OCI-LY7 (cell line): ENCODE results near the gene GYG1.

ENCODE experiments used
- CTCF ChIP-seq: fragments of 200-600 bp; sonication (generic); conservative IDR thresholded peaks from 2 replicates; pipeline ENCODE4 v1.5.1; 2014; ENCODE audit warnings: mild to moderate bottlenecking, antibody characterized with exemption, low read length, moderate library complexity, mixed read lengths
- EZH2phosphoT487 ChIP-seq: fragments of 200-600 bp; sonication (generic); IDR thresholded peaks from 2 replicates; pipeline ENCODE4 v1.6.1; 2018; ENCODE audit warnings: low read depth, borderline replicate concordance, mild to moderate bottlenecking, mixed run types, antibody characterized with exemption, low read length, moderate library complexity, mixed read lengths

GRCh38 chr3:148958696-148959095 is 32.6 kb upstream of the GYG1 start:
- TF ChIP-seq CTCF (no peak), EZH2phosphoT487 (no peak)
